ENCODE data around the gene RAE1. TPM values are rescaled to one million over a fixed set of nuclear protein-coding genes. Genes with fewer than 3 reads are reported as not detected.

Gene RAE1
- total and polyA plus RNA-seq, 12 donors = 8.8 to 46.9 (median 22.5) TPM

Small RNA genes within 50 kb of the gene (microRNA-seq; reads per million reads assigned to microRNA genes)
- gene MIR4325 = 0 to 0.28 (median 0) reads per million in 3 donors

Small RNA genes within 50 kb of the gene (small RNA-seq; reads per million reads assigned to genes)
- gene MIR4325 = 0 reads per million in 2 donors
- gene RF00019 = 0 reads per million in 2 donors
- gene RPL39P39 = 0 reads per million in 2 donors

Other genes with a start within 250 kb of the RAE1 start
- 1 to 10 TPM in 4 of 9 donors, under 1 TPM in 2, not detected in 3; 0.74 to 6.7 (median 2.2) TPM for gene BMP7, start 84.6 kb upstream of the RAE1 start, total RNA-seq
- gene BMP7, start 84.6 kb upstream of the RAE1 start, polyA plus RNA-seq = 1 to 10 TPM; 1.2 to 6.2 (median 2.2) TPM
- not detected for gene SPO11, start 21.5 kb upstream of the RAE1 start, total RNA-seq
- not detected for gene SPO11, start 21.5 kb upstream of the RAE1 start, polyA plus RNA-seq
- 10 to 100 TPM in 8 of 9 donors, 1 to 10 TPM in 1; 7.2 to 30.9 (median 14.5) TPM for gene RBM38, start 40.1 kb downstream of the RAE1 start, total RNA-seq
- gene RBM38, start 40.1 kb downstream of the RAE1 start, polyA plus RNA-seq = 10 to 100 TPM in 2 of 3 donors, 1 to 10 TPM in 1; 3.0 to 24.1 (median 10.5) TPM
- under 1 TPM in 2 of 9 donors, not detected in 7; 0.14 to 0.27 TPM for gene CTCFL, start 173.9 kb downstream of the RAE1 start, total RNA-seq
- gene CTCFL, start 173.9 kb downstream of the RAE1 start, polyA plus RNA-seq = under 1 TPM in 1 of 3 donors, not detected in 2; 0.08 TPM
- 1 to 10 TPM in 3 of 9 donors, under 1 TPM in 6; 0.06 to 4.7 (median 0.68) TPM for gene PCK1, start 209.9 kb downstream of the RAE1 start, total RNA-seq
- 1 to 10 TPM in 1 of 3 donors, under 1 TPM in 2; 0.56 to 5.4 (median 0.62) TPM for gene PCK1, start 209.9 kb downstream of the RAE1 start, polyA plus RNA-seq